HG03103 (cell line): ENCODE data around the gene CBLN1.

Experiments
- ATAC-seq: cut with Tn5 transposase; IDR thresholded peaks from one replicate; pipeline ENCODE4 v1.9.1; 2021; ENCODE audit warnings: low read depth; ENCODE audit not compliant: unreplicated experiment

The CBLN1 gene

GRCh38 chr16:49281480-49281842 lies at the start of gene CBLN1:
CBLN1 (minus strand) TSS chr16:49281838; CDS start chr16:49281465, 373 bp downstream.
- ATAC-seq, result no peak

GRCh38 chr16:49330562-49331201 lies 49.0 kb upstream of the CBLN1 start:
- no peak for ATAC-seq

DNA sequence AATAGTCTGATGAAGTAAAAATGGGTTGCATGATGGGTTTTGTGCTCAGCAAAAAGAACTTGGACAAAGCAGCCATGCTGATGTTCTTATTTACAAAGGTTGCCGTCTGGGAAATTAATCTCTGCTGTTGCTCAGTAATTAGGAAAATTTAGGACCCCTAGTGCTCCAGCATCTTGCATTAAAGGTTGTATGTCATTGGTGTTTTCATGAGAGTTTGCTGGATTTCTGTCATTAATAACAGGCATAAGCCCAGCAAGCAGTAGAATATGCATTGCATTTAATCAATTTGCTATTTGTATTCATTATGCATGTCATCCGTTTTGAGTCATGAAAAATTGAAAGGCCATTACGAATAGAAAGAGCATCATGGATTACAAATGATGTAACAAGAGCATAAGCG lies 46.7 kb upstream of the CBLN1 start:
- no peak for ATAC-seq

GRCh38 chr16:49327466-49327865 lies 45.8 kb upstream of the CBLN1 start:
- no peak for ATAC-seq

GRCh38 chr16:49324703-49325102 lies 43.1 kb upstream of the CBLN1 start:
- ATAC-seq, result no peak

- ATAC-seq, result no peak
Observed at GRCh38 chr16:49315602-49316001, 34.0 kb upstream of the CBLN1 start.

- ATAC-seq, result no peak
Observed at GRCh38 chr16:49312389-49312985, 30.8 kb upstream of the CBLN1 start.

DNA sequence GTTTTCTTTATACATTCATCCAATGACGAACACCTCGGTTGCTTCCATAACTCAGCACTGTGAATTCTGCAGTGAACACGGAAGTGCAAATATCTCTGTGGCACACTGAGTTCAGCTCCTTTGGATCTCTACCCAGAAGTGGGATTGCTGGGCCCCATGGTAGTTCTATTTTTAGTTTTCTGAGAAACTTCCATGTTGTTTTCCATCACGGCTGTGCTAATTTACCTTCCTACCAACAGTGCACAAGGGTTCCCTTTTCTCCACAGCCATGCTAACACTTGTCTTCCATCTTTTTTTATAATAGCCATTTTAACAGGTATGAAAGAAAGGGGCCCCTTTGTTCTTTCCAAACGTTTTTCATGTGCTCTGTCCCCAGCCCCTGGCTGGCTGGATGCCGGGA lies 30.2 kb upstream of the CBLN1 start:
- ATAC-seq, result no peak

DNA sequence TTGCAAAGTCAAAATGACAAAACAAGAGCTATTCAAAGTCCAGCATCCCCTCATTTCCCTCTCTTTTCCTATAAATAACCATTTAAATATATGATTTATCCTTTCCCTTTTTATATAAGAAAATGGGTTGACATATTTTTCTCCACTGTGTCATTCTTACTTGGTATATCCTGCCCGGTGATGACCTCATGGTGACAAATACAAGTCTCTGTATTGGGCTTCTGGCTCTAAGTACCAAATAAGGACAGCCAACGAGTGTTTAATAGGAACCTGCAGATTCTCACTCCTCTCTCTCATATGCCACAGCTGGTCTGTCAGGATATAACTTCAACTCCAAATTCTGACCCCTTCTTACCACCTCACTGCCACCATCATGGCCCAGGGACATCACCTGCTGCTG lies 25.5 kb upstream of the CBLN1 start:
- no peak for ATAC-seq

DNA sequence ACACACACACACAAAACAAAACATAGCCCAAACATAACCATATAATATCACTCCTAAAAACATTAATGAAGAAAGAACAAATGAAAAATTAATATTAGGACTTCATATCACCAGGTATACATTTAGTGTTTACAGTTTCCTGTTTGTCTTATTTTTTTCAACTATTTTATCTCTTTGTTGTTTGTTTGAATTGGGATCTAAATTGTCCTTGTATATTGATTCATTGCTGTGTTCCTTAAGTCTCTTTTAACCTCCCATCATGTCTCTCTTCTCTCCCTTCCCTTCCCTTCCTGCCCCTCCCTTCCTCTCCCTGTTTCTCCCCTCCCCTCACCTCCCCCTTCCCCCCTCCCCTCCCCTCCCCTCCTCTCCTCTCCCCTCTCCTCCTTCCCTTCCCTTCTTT lies 23.8 kb upstream of the CBLN1 start:
- no peak for ATAC-seq

DNA sequence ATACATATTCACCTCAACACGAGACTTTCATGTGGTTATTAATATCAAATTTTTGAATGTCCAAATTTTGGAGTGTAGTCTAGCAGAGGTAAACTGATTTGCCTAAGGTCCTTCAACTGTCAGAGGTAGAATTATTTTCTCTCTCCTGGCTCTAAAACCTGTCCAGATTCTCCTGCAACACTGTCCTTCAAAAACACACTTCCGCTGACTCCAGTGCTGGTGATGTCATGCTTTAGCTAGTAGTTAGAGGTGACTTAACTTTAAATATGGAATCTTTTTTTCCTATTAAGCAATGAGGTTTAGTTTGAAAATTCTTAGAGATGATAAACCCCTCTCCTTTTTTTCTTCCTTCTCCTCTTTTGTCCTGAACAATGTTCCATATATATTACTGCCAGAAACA lies 10.8 kb upstream of the CBLN1 start:
- ATAC-seq, result no peak

DNA sequence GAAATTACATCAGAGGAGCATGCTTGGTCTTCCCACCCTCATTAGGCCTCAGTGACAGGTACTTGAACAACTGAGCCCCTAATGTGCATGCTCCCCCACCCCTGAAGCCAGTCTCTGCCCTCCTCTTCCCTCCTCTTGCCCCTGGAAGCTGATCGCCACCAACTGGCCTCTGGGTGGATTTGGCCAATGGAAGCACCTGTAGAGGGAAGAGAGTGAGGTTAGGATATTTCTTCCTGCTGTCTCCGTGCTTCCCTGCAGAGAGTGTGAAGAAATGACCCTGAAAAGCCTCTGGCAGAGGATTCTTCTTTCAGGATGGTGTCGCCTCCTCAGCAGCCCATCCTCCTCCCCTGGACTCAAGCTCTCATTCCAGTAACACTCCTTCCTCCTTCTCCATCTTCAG lies 5.9 kb upstream of the CBLN1 start:
- no peak for ATAC-seq

DNA sequence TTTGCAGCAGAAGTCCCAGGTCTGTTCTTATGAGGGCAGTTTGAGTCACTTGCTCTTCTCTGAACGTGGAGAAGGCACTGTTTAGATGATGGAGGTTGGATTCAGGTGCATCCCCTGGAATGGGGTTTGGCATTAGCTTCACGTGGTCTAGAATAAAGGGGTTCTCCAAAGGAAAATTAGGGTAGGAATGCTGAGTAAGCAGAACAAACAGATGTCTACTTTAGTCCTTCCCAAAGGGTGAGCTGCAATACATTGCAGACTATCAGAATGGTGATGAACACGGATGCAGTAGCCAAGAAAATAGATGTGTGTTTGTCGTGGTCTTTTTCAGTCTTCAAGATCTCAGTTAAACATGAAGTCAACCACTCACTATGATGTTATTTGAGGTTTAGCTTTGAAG lies 3.3 kb upstream of the CBLN1 start:
- ATAC-seq, result no peak

DNA sequence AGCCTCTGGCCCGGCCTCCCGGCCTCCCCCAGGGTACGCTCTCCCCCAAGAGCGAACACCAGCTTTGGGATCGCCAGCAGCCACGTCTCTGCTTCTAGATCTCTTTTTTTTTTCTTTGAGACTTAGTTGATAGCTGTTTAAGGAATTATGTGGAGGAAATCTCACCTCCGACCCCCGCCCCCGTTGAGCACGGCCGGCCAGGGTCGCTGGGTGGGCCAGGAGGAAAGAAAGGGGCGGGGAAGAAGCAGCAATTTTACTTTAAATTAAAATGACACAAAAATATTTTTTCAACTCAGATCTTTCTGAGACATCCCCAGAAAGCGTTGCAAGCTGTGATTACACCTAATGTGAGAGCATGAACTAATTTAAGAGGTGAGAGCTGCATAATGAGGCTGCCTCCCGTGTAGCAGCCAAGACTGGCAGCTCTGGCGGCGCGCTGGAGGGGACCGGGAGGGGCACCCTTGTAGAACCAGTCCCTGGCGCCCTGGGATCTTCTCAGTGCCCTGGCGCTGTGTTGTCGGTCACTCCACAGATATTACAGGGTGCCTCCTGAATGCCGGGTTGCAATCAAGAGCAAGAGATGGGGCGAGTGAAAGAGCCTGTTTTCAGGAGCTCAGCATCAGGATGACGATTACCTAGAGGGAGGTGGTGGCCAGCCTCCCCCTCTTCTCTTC lies 1.9 kb upstream of the CBLN1 start:
- no peak for ATAC-seq

DNA sequence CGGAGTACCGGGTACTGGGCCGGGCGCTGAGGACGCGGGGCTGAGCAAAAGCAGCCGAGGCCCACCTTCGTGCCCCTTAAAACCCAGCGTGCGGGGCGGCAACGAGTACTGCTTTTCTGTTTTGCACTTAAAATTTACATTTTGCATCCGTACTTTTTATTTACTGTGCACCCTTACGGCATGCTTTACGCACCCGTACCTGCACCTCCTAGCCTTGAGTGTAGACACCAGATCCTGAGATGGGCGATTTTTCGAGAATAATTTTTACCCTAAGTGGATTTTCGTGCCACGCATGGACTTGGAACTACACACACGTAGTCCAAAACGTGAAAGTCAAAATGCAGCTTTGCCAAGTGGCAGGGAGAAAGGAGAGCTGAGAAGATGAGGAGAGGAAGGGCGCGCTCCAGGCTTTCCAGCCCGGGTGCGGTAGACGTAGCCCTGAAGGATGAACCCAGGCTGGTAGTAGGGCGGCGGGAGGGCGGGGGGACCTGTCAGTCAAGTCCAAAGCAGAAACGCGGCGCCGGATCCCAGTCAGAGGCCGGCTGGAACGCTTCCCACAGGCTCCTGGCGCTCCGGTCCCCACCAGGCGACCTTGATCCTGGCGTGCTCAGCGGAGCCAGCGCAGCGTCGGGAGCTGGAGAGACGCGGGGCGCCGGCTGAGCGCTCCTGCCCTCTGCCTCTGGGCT lies 1.2 kb upstream of the CBLN1 start:
- ATAC-seq, result no peak

DNA sequence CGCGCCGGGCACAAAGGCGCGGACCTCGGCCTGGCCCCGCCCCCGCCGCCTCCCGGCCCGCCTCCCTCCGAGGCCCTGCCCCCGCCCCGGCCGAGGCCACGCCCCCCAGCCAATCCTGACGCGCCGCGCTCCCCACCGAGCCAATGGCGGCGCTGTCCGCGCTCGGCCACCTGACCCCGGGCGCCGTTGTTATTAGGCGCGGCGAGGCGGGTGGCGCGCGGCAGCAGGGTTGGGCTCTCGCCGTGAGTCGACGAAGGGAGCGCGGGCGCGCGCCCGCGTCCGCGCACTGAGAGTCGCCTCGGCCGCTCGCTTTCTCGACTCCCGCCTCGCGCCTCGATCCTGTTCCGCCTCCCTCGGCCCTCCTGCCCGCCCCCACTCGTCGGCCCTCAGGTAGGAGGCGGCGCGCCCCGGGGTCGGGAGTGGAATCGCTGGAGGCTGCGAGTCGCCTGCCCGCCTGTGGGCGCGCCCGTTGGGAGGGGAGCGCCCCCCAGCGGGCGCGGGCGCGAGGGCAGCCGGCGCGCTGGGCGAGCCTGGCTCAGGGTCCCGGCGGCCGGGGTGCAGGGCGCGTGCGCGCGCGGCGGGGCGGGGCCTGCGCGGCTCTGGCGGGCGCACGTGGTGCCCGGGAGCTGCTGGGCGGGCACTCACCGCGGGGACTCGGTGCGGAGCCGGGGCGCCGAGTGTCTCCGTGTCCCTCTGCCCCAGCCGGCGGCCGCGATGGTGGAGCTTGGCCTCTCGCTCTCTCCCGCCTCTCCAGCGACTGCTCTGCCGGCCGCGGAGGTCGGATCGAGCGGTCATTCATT lies 405 bp upstream of the CBLN1 start:
- ATAC-seq, result peak; percentile 87

DNA sequence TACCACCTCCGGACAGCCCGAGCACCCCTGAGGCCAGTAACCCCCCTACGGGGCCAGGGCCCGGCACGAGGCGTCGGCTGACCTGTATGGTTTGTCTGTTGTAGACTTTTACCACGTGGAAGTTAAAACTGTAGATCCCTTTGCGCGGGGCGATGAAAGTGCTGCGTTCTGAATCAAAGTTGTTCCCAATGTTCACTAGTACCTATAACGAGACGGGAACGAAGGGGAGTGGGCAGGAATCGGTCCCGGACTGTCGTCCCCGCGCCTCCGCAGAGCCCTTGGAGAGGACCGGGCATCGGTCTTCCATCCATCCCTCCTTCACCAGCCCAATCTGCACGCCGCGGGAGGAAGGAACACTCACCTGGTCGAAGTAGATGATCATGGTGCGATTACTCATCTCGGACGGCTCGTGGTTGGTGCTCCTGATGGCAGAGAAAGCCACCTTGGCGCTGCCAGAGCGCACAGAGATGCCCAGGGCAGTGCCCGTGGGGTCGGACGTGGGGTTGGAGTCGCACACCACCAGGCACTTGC lies 732 bp downstream of the CBLN1 start:
- no peak for ATAC-seq

GRCh38 chr16:49280105-49280741 lies 1.4 kb downstream of the CBLN1 start:
- ATAC-seq, result no peak

- ATAC-seq, result no peak
Observed at GRCh38 chr16:49278944-49279725, 2.5 kb downstream of the CBLN1 start.

GRCh38 chr16:49278567-49278827 lies 3.1 kb downstream of the CBLN1 start:
- ATAC-seq, result no peak
